NOMO-1 (cell line): ENCODE data around the gene CSNK1G3.
"Not testable (repeated sequence)": the region's sequence is repeated elsewhere in the genome, so short reads cannot be mapped to it uniquely, and the experiment has no call there.

Experiments
- DNase-seq, 2 experiments: peaks; one replicate each; lab custom pipeline; 2025; ENCODE audit not compliant: unreplicated experiment in 2 of 2; lab: John Stamatoyannopoulos, UW

CSNK1G3 gene

DNA sequence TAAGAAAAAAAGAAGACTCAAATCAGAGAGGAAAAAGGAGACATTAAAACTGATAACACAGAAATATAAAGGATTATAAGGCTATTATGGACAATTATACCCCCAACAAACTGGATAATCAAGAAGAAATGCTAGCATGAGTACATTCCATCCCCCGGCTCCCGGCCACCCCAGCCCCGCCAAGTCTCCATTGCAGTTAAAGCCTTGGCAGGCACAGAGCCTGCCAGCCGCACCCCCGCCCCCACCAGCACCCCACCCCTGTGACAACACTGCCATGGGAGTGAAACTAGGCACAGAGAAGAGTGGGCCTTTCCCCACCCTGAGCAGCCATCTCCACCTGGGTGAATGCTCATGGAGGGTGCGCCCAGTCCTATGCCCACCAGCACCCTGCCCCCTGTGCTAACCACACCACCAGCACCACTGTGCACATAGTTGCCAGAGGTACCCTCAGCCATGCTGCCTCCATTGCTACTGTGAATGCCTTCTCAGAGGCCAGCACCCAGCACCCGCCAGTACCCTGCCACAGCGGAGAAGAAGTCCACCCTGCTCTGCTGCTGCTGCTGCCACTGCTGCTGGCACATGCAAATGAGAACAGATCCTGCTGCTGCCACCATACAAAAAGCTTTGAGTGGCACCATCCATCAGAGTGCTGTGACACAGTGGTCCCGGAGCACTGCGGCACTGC, 117.0 kb downstream of the CSNK1G3 start:
- DNase-seq, result no peak

DNA sequence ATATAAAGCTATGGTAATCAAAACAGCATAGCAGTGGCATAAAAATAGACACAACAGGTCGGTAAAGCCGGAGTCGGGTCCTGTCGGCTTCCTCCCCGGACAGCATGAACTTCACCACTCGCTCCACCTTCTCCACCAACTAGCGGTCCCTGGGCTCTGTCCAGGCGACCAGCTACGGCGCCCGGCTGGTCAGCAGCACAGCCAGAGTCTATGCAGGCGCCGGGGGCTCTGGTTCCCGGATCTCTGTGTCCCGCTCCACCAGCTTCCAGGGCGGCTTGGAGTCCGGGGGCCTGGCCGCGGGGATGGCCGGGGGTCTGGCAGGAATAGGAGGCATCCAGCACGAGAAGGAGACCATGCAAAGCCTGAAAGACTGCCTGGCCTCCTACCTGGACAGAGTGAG, 124.0 kb downstream of the CSNK1G3 start:
- DNase-seq, result no peak

GRCh38 chr5:123637028-123637427, 125.1 kb downstream of the CSNK1G3 start:
- DNase-seq, result not testable (repeated sequence)

GRCh38 chr5:123639244-123639643, 127.3 kb downstream of the CSNK1G3 start:
- no peak for DNase-seq

DNA sequence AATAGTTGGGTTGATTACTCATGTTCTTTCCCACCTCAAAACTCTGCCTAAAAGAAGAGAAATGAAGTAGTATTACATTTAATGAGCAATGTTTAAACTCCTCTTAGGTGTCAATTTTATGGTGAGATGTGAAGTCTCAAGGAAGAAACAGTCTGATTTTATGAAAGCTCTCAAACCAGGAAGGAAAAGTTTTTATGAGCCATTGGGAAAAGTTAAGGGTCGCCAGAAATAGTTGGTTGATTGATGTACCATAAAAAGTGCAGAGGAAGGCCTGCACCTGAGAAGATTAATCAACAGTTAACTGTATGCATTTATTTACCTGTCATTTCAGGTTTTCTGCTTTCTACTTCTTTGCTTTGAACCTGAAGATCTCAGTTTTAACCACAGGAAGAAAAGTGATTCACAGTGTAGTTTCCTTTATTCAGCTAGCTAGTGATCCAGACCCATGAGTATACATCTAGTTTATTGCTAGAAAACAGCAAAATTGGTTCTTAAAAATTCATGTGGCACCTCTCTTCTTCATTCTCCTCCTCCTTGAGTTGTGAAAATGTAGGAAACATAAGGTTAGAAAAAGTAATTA, 133.1 kb downstream of the CSNK1G3 start:
- no peak for DNase-seq

DNA sequence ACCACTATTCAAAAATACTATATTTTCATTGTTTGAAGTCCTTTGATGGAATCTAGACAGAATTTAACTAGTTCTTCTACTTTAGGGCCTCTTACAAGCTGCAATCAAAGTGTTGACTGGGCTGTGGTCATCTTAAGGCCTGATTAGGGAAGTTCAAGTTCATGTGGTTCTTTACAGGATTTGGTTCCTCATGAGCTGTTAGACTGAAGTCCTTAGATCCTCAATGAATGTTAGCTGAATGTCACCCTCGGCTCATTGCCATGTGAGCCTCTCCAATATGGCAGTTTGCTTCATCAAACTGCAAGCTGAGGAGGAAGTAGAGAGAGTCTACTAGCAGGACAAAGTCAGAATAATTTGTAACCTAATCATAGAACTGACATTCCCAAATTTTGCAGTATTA, 135.1 kb downstream of the CSNK1G3 start:
- peak in 1 of 2 experiments; percentile 51 for DNase-seq

GRCh38 chr5:123651234-123651633, 139.3 kb downstream of the CSNK1G3 start:
- no peak for DNase-seq

- no peak for DNase-seq
Measured at GRCh38 chr5:123659011-123659410, 147.0 kb downstream of the CSNK1G3 start.

DNA sequence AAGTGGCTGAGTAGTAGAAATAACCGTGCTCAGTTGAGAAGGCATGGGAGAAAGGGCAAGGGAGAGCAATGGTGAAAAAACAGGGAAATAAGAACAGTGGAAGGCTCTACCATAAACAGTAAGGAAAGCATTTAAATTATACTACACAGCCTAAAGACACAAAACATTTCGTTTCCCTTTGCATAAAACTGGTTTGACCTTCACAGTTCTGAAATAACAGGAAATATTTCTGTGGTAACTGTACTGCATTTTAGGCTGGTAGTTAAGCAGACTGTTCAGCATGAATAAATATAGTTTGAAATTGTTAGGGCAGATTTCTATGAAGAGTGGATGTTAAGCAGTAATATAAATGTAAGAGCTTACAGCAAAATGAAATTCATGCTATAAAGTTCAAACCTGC, 147.5 kb downstream of the CSNK1G3 start:
- no peak for DNase-seq

DNA sequence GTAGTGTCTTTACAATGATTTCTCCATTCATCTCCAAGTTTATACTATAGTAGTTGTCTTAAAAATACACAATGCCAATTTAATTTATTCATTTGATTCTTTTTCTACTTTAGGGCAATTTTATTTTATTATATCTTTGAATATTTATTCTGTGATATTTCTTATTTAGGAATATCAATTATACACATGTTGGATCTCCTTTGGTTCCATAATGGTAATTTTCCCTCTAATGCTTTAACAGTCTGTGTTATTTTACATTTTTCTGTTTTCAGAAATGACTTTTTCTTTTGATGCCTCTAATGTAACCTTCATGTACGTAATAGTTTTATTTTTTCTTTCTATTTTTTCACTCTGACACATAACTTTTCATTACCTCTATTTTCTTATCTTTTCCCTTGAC, 153.0 kb downstream of the CSNK1G3 start:
- no peak for DNase-seq

GRCh38 chr5:123665822-123666371, 153.9 kb downstream of the CSNK1G3 start:
- no peak for DNase-seq
